ENCODE results near the gene PRKCI.

GRCh38 chr3:170346481-170347392, 124.5 kb downstream of the PRKCI start:
- TF ChIP-seq CTCF (IDR thresholded peaks at IDR 0.05; ENCODE audit: low read depth, low read length, poor library complexity, severe bottlenecking) = no peak
- TF ChIP-seq EZH2phosphoT487 (IDR thresholded peaks at IDR 0.05; ENCODE audit: borderline replicate concordance, low read length) = no peak
